ENCODE results near the gene ARL4C. TPM values are rescaled to one million over a fixed set of nuclear protein-coding genes. Genes with fewer than 3 reads are reported as not detected.

Gene ARL4C
- polyA plus RNA-seq, 1 of the 3 experiments (the other 2 are of a cell fraction), result 24.0 TPM

GRCh38 chr2:234469972-234470371 is 26.9 kb downstream of the ARL4C start:
- Histone ChIP-seq H3F3A (replicated peaks; ENCODE audit: insufficient read depth) (no peaks in the 10 kb centered on the region), H2AFZ (ENCODE audit: low read depth) (no peak overlapping the region), H3K79me2 (ENCODE audit: insufficient read depth) (no peaks in the 10 kb centered on the region), H3K27ac (ENCODE audit: low read depth in 2 of 2, low read length in 1 of 2) (no peak overlapping the region), H3K4me1 (ENCODE audit: control insufficient read depth in 1 of 2, insufficient read depth in 2 of 2, low read depth in 1 of 2, low read length in 1 of 2) (peaks cover 0 to 24% of the 10 kb centered on the region in 2 experiments; a peak in 1 of 4 replicates), H3K27me3 (ENCODE audit: insufficient read depth) (no peaks in the 10 kb centered on the region), H3K4me3 (ENCODE audit: low read depth in 2 of 2, low read length in 1 of 2) (no peak overlapping the region), H3K36me3 (replicated peaks in 1 of 2; ENCODE audit: control insufficient read depth in 1 of 2, insufficient read depth in 2 of 2, low read length in 1 of 2) (no peaks in the 10 kb centered on the region), H4K20me1 (ENCODE audit: insufficient read depth) (no peaks in the 10 kb centered on the region), H3K9me3 (no peaks in the 10 kb centered on the region), H3K4me2 (no peak overlapping the region), H3K9me2 (no peaks in the 10 kb centered on the region), H3K9ac (no peak overlapping the region)
- ChIA-PET CTCF (interaction anchor here (0.5 to 0.6 kb wide), 2 partner anchors 74 to 1298 kb away, joined by 3 read pairs; no protein-coding TSS in a partner anchor), POLR2A (no interaction called here)
- TF ChIP-seq POLR2AphosphoS5 (IDR thresholded peaks at IDR 0.05; ENCODE audit: low read depth, low read length) (no peak), SMC3 (IDR thresholded peaks at IDR 0.05; ENCODE audit: low read depth, low read length) (no peak), MEF2A (IDR thresholded peaks at IDR 0.05; ENCODE audit: borderline replicate concordance, low read depth) (no peak), NFIC (IDR thresholded peaks at IDR 0.05; ENCODE audit: borderline replicate concordance) (no peak), ZBTB33 (IDR thresholded peaks at IDR 0.05; ENCODE audit: borderline replicate concordance, low read depth) (no peak), FOXM1 (IDR thresholded peaks at IDR 0.05; ENCODE audit: low read depth) (no peak)
- WGBS (ENCODE audit: low lambda C conversion rate), result 58% methylated on average over 4 of the region's 4 CpGs
- DNase-seq, result no peak

GRCh38 chr2:234469251-234469845 is 27.5 kb downstream of the ARL4C start:
- POLR2A ChIA-PET, result no interaction called here
- CTCF ChIA-PET, result interaction anchor here (0.5 to 1.4 kb wide), 4 partner anchors 31 to 1298 kb away, joined by 3 to 4 read pairs (median 3); no protein-coding TSS in a partner anchor
- no peak overlapping the region for H3K4me3 ChIP-seq (ENCODE audit: low read depth in 2 of 2, low read length in 1 of 2)
- TF ChIP-seq RFX5 (IDR thresholded peaks at IDR 0.05; ENCODE audit: low read length), result no peak
- TF ChIP-seq ZBTB33 (IDR thresholded peaks at IDR 0.05; ENCODE audit: borderline replicate concordance, low read depth), result no peak
- TF ChIP-seq PBX3 (IDR thresholded peaks at IDR 0.05), result no peak
- no peak for TF ChIP-seq FOXM1 (IDR thresholded peaks at IDR 0.05; ENCODE audit: low read depth)
- TF ChIP-seq REST (IDR thresholded peaks at IDR 0.05; ENCODE audit: low read depth, low read length), result no peak
- TF ChIP-seq RAD21 (IDR thresholded peaks at IDR 0.05; ENCODE audit: low read length), result no peak
- TF ChIP-seq RCOR1 (IDR thresholded peaks at IDR 0.05; ENCODE audit: low read length), result no peak
- no peak for TF ChIP-seq NRF1 (IDR thresholded peaks at IDR 0.05; ENCODE audit: low read depth, low read length)
- no peak for TF ChIP-seq EP300 (IDR thresholded peaks at IDR 0.05; ENCODE audit: borderline replicate concordance in 1 of 2, low read depth in 1 of 2, low read length in 1 of 2)
- TF ChIP-seq CTCF (IDR thresholded peaks at IDR 0.05), result no peak
- TF ChIP-seq FOXJ3 (CRISPR knock-in tag; IDR thresholded peaks at IDR 0.05), result no peak
- no peak for TF ChIP-seq NFIC (IDR thresholded peaks at IDR 0.05; ENCODE audit: borderline replicate concordance)

More at GRCh38 chr2:234469251-234469845, 27.5 kb downstream of the ARL4C start:
- Histone ChIP-seq H3K27ac (ENCODE audit: low read depth in 2 of 2, low read length in 1 of 2) (no peak overlapping the region), H3K9me3 (no peaks in the 10 kb centered on the region), H3K27me3 (ENCODE audit: insufficient read depth) (no peaks in the 10 kb centered on the region), H3K4me2 (no peak overlapping the region), H2AFZ (ENCODE audit: low read depth) (no peak overlapping the region), H3K79me2 (ENCODE audit: insufficient read depth) (no peaks in the 10 kb centered on the region), H4K20me1 (ENCODE audit: insufficient read depth) (no peaks in the 10 kb centered on the region), H3K36me3 (replicated peaks in 1 of 2; ENCODE audit: control insufficient read depth in 1 of 2, insufficient read depth in 2 of 2, low read length in 1 of 2) (no peaks in the 10 kb centered on the region), H3F3A (replicated peaks; ENCODE audit: insufficient read depth) (no peaks in the 10 kb centered on the region), H3K9me2 (no peaks in the 10 kb centered on the region), H3K4me1 (ENCODE audit: control insufficient read depth in 1 of 2, insufficient read depth in 2 of 2, low read depth in 1 of 2, low read length in 1 of 2) (peaks cover 0 to 30% of the 10 kb centered on the region in 2 experiments; a peak in 1 of 4 replicates), H3K9ac (no peak overlapping the region)
- no peak for DNase-seq
- 80% methylated on average over 7 of the region's 7 CpGs for WGBS (ENCODE audit: low lambda C conversion rate)

Data from SK-N-SH (cell line).